Inflammatory macrophage (primary cell): Measurements from ENCODE around the gene IFITM1.
A peak's percentile ranks its signal among the peaks of the same experiment; 100 is the strongest.

Source experiments
- DNase-seq, 2 donors: peaks; one replicate each; pipeline ENCODE4 v3.0.0-alpha.2; 2020 to 2022
- total RNA-seq, 18 experiments: gene quantifications; one replicate each; lab custom pipeline; 2026; ENCODE audit warnings: mixed read lengths in 6 of 18, inconsistent platforms in 2 of 18; lab: John Stamatoyannopoulos, UW

The IFITM1 gene
- total RNA-seq: 0 to 14.8 (median 0.45) reads per million in 18 experiments

- no peak for DNase-seq
Observed at GRCh38 chr11:313787-314553, at the start of gene IFITM1. TSS of gene IFITM1 (plus strand) at chr11:314040. CDS start at chr11:314171, 131 bp downstream.

GRCh38 chr11:266676-267439 is 47.0 kb upstream of the IFITM1 start:
- DNase-seq: peak; percentile 26 to 30

- DNase-seq: peak; percentile 67 to 70
Observed at GRCh38 chr11:267491-267994, 46.3 kb upstream of the IFITM1 start.

- DNase-seq: peak; percentile 89 to 90
Observed at GRCh38 chr11:268716-269145, 45.1 kb upstream of the IFITM1 start.

- peak; percentile 91 to 97 for DNase-seq
Observed at GRCh38 chr11:269146-269890, 44.5 kb upstream of the IFITM1 start.

- no peak for DNase-seq
Observed at GRCh38 chr11:270451-271318, 43.2 kb upstream of the IFITM1 start.

- DNase-seq: no peak
Observed at GRCh38 chr11:271319-271715, 42.5 kb upstream of the IFITM1 start.

- no peak for DNase-seq
Observed at GRCh38 chr11:272195-272930, 41.5 kb upstream of the IFITM1 start.

- no peak for DNase-seq
Observed at GRCh38 chr11:272931-273198, 41.0 kb upstream of the IFITM1 start.

- DNase-seq: no peak
Observed at GRCh38 chr11:276219-276618, 37.6 kb upstream of the IFITM1 start.

- no peak for DNase-seq
Observed at GRCh38 chr11:278001-278951, 35.6 kb upstream of the IFITM1 start, which contains the start of gene NLRP6. TSS of gene NLRP6 (plus strand) at chr11:278407. CDS start at chr11:278570, 163 bp downstream.

GRCh38 chr11:279040-279965 is 34.5 kb upstream of the IFITM1 start:
- peak in 1 of 2 donors; percentile 22 for DNase-seq

GRCh38 chr11:279966-280705 is 33.7 kb upstream of the IFITM1 start:
- peak; percentile 17 to 43 for DNase-seq

GRCh38 chr11:280706-281485 is 32.9 kb upstream of the IFITM1 start:
- DNase-seq: peak; percentile 24 to 25

- no peak for DNase-seq
Observed at GRCh38 chr11:281486-282161, 32.2 kb upstream of the IFITM1 start.

GRCh38 chr11:282171-282570 is 31.7 kb upstream of the IFITM1 start:
- DNase-seq: no peak
